Natural killer cell (primary cell): Measurements from ENCODE around the gene ABCC1. TPM values are rescaled to one million over a fixed set of nuclear protein-coding genes. Genes with fewer than 3 reads are reported as not detected.

Source experiments
- ATAC-seq, 3 donors: fragments of 150-1000 bp in 2 of 3; fragments of 200-7000 bp in 1 of 3; cut with Tn5 transposase; 1 replicate in 1 of 3; 2 replicates in 2 of 3; pipeline ENCODE4 v1.10.0; 2021; ENCODE audit warnings: mild to moderate bottlenecking in 2 of 3, moderate library complexity in 2 of 3
- DNase-seq, 2 donors: peaks; one replicate each; pipeline versions ENCODE4 v3.0.0 to v3.0.0-alpha.2; 2013 to 2021; ENCODE audit warnings: mixed read lengths in 1 of 2
- H3K27ac ChIP-seq: one replicate; pipeline ENCODE4 v1.5.1; 2013; ENCODE audit warnings: mild to moderate bottlenecking, low read length
- H3K27me3 ChIP-seq: one replicate; pipeline ENCODE4 v1.6.1; 2013; ENCODE audit warnings: low read length; ENCODE audit not compliant: control insufficient read depth, insufficient read depth
- H3K36me3 ChIP-seq: one replicate; pipeline ENCODE4 v1.6.1; 2013; ENCODE audit warnings: low read length; ENCODE audit not compliant: control insufficient read depth, insufficient read depth
- H3K4me1 ChIP-seq: one replicate; pipeline ENCODE4 v1.6.1; 2013; ENCODE audit warnings: low read length; ENCODE audit not compliant: control insufficient read depth, insufficient read depth
- H3K4me3 ChIP-seq: one replicate; pipeline ENCODE4 v1.5.1; 2013; ENCODE audit warnings: low read length
- H3K9me3 ChIP-seq: one replicate; pipeline ENCODE4 v1.6.1; 2013; ENCODE audit warnings: low read length; ENCODE audit not compliant: control insufficient read depth, insufficient read depth
- H3K27ac Mint-ChIP-seq, 2 donors: one replicate each; pipeline ENCODE4 v1.8.0; 2022; ENCODE audit warnings: mild to moderate bottlenecking in 2 of 2, mixed read lengths in 2 of 2, moderate library complexity in 1 of 2
- H3K27me3 Mint-ChIP-seq, 2 donors: one replicate each; pipeline ENCODE4 v1.8.0; 2022; ENCODE audit warnings: low read depth in 2 of 2, mixed read lengths in 2 of 2
- H3K36me3 Mint-ChIP-seq: one replicate; pipeline ENCODE4 v1.8.0; 2022; ENCODE audit warnings: mixed read lengths
- H3K4me1 Mint-ChIP-seq, 2 donors: one replicate each; pipeline ENCODE4 v1.8.0; 2022; ENCODE audit warnings: mixed read lengths in 2 of 2
- H3K4me3 Mint-ChIP-seq: one replicate; pipeline ENCODE4 v1.8.0; 2022; ENCODE audit warnings: mild to moderate bottlenecking, moderate library complexity, mixed read lengths
- H3K9me3 Mint-ChIP-seq, 2 donors: one replicate each; pipeline ENCODE4 v1.8.0; 2022; ENCODE audit warnings: mixed read lengths in 2 of 2
- WGBS: methylation state at CpG from one replicate; pipeline ENCODE4 v1.1.7; 2013; ENCODE audit warnings: missing lambda C conversion rate; ENCODE audit not compliant: insufficient coverage; 5-methylcytosine and 5-hydroxymethylcytosine counted together
- intact Hi-C: fragments of 100-400 bp; cut with micrococcal nuclease; formaldehyde crosslinking; loops from one replicate; pipeline ENCODE4 v1.14.2; 2022
- total RNA-seq, 4 donors: library from RNA; stranded (reverse); fragments of 120-200 nt in 1 of 4; gene quantifications; one replicate each; pipeline versions ENCODE4 v1.2.3 to v1.2.4, GENCODE V29; 2013 to 2022
- TF ChIP-seq, protein P1 (sequence below): fragments of 200-600 bp; IDR thresholded peaks from one replicate; pipeline ENCODE4 v1.8.0; 2022; ENCODE audit warnings: antibody characterized with exemption

Gene ABCC1
- total RNA-seq, 3 donors from 2014 or later (not counting 1 experiment from before 2014, with no cell fraction given), result 24.5 to 53.9 (median 27.9) TPM

DNA sequence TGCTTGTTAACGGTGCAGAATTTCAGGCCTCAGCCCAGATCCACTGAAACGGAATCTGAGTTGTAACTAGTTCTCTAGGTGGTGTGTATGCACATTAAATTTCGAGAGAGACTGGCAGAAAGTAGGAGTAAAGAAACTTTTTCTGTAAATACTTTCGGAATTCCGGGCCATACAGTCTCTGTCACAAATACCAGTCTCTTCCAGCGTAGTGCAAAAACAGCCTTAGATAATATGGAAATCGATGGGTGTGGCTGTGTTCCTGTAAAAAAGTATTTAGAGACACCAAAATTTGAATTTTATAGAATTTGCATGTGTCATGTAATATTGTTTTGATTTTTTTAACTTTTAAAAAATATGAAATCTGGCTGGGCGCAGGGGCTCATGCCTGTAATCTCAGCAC lies 109.7 kb downstream of the ABCC1 start:
- Mint-ChIP-seq H3K9me3 (no peaks in the 10 kb centered on the region), H3K27me3 (no peaks in the 10 kb centered on the region), H3K36me3 (peaks cover 7% of the 10 kb centered on the region), H3K4me3 (no peak overlapping the region), H3K4me1 (peaks cover 14 to 22% of the 10 kb centered on the region in 2 donors), H3K27ac (no peak overlapping the region)
- peaks cover 26% of the 10 kb centered on the region for H3K4me1 ChIP-seq
- no peak overlapping the region for H3K4me3 ChIP-seq
- WGBS, result 98% methylated on average over 8 of the region's 8 CpGs
- TF ChIP-seq, protein P1, sequence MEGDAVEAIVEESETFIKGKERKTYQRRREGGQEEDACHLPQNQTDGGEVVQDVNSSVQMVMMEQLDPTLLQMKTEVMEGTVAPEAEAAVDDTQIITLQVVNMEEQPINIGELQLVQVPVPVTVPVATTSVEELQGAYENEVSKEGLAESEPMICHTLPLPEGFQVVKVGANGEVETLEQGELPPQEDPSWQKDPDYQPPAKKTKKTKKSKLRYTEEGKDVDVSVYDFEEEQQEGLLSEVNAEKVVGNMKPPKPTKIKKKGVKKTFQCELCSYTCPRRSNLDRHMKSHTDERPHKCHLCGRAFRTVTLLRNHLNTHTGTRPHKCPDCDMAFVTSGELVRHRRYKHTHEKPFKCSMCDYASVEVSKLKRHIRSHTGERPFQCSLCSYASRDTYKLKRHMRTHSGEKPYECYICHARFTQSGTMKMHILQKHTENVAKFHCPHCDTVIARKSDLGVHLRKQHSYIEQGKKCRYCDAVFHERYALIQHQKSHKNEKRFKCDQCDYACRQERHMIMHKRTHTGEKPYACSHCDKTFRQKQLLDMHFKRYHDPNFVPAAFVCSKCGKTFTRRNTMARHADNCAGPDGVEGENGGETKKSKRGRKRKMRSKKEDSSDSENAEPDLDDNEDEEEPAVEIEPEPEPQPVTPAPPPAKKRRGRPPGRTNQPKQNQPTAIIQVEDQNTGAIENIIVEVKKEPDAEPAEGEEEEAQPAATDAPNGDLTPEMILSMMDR, result no peak
- ATAC-seq (no peak), DNase-seq (no peak)
- H3K36me3 ChIP-seq, result peaks cover 14% of the 10 kb centered on the region
- no peak overlapping the region for H3K27ac ChIP-seq
- no peaks in the 10 kb centered on the region for H3K27me3 ChIP-seq
- intact Hi-C loops, result no loop called here
- no peaks in the 10 kb centered on the region for H3K9me3 ChIP-seq

GRCh38 chr16:16059895-16060590 lies 110.6 kb downstream of the ABCC1 start:
- DNase-seq (no peak), ATAC-seq (no peak)
- Mint-ChIP-seq H3K4me3 (no peak overlapping the region), H3K4me1 (peaks cover 14 to 22% of the 10 kb centered on the region in 2 donors), H3K9me3 (no peaks in the 10 kb centered on the region), H3K36me3 (peaks cover 7% of the 10 kb centered on the region), H3K27ac (no peak overlapping the region), H3K27me3 (no peaks in the 10 kb centered on the region)
- H3K36me3 ChIP-seq, result peaks cover 8% of the 10 kb centered on the region
- H3K27me3 ChIP-seq, result no peaks in the 10 kb centered on the region
- peaks cover 26% of the 10 kb centered on the region for H3K4me1 ChIP-seq
- TF ChIP-seq, protein P1, result no peak
- 94% methylated on average over 11 of the region's 11 CpGs for WGBS
- H3K27ac ChIP-seq, result no peak overlapping the region
- H3K4me3 ChIP-seq, result no peak overlapping the region
- intact Hi-C loops, result no loop called here
- H3K9me3 ChIP-seq, result no peaks in the 10 kb centered on the region

DNA sequence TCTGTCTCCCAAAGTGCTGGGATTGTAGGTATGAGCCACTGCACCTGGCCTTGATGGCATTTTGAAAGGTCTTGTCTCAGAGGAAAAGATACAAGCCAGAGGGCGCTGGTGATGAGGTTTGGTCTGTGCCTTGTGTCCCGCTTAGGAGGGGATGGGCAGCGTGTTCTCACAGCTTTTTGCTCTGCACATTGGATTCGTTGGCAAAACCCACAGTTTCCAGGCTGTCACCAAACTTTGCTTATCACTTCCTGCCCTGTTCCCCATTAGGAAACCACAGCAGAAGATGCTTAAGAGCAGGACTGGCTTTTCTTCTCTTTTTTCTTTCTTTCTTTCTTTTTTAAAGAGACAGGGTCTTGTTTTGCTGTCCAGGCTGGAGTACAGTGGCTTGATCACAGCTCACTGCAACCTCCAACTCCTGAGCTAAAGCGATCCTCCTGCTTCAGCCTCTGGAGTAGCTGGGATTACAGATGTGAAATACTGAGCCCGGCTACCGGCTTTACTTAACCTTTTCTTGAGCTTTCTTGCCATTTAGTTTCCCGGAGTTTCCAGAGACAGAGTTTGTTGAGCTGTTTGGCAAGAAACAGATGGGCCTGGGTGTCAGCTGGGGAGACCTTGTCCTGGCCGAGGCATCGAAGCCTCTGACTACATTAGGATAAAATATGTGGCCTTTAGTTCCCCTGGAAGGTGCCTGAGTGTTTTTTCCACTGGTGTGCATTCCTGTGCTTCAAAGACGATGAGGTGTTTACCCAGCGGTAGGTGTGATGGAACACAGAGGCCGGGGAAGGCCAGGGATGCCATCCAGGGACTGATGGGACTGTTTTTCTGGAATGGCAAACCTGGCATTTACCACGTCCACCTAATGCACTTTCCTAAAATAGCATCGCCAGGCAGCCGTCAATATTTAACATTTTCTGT lies 112.9 kb downstream of the ABCC1 start:
- intact Hi-C loops, result no loop called here
- H3K4me1 ChIP-seq, result peaks cover 26% of the 10 kb centered on the region
- no peak overlapping the region for H3K27ac ChIP-seq
- Mint-ChIP-seq H3K9me3 (no peaks in the 10 kb centered on the region), H3K36me3 (peaks cover 7% of the 10 kb centered on the region), H3K27ac (peak overlapping the region; percentile 43 to 75), H3K4me1 (peaks cover 14 to 22% of the 10 kb centered on the region in 2 donors), H3K27me3 (no peaks in the 10 kb centered on the region), H3K4me3 (peak overlapping the region; percentile 28)
- H3K4me3 ChIP-seq, result no peak overlapping the region
- no peaks in the 10 kb centered on the region for H3K36me3 ChIP-seq
- TF ChIP-seq, protein P1, result no peak
- ATAC-seq, result peak; percentile 46 to 65 (median 61)
- no peaks in the 10 kb centered on the region for H3K9me3 ChIP-seq
- WGBS, result 50% methylated on average over 14 of the region's 16 CpGs
- peak in 1 of 2 donors; percentile 46 for DNase-seq
- H3K27me3 ChIP-seq, result no peaks in the 10 kb centered on the region
